HepG2 (cell line): ENCODE data around the gene ARFGAP3. TPM values are rescaled to one million over a fixed set of nuclear protein-coding genes. Genes with fewer than 3 reads are reported as not detected.

ENCODE experiments used
- ATAC-seq: fragments of 200-7000 bp; cut with Tn5 transposase; 3 replicates; pipeline ENCODE4 v1.9.1; 2020; ENCODE audit warnings: mild to moderate bottlenecking, moderate library complexity
- BruUV-seq: library from RNA; stranded (reverse); fragments of 400-500 nt; replicated peaks from 2 replicates; lab custom pipeline; 2021; lab: Mats Ljungman, UMichigan
- CTCF ChIA-PET: fragments of 300-600 bp; formaldehyde crosslinking; extraction: SDS; loops from one replicate; lab custom pipeline; 2021; ENCODE audit warnings: low total read pairs, inconsistent platforms, low intra/inter-chr PET ratio; lab: Yijun Ruan, JAX
- POLR2A ChIA-PET: fragments of 350-600 bp; sonication (Branson Sonifier 250); formaldehyde crosslinking; loops from one replicate; lab custom pipeline; 2020; ENCODE audit warnings: antibody characterized with exemption, inconsistent platforms; lab: Yijun Ruan, JAX
- DNase-seq: peaks from one replicate; pipeline ENCODE4 v3.0.0-alpha.2; 2015; ENCODE audit warnings: low spot score
- FAIRE-seq: peaks from 3 replicates; lab custom pipeline; 2011; peaks lifted over from hg19 to GRCh38; lab: Jason Lieb, UNC
- H2AFZ ChIP-seq: one replicate; pipeline ENCODE4 v1.6.1; 2011; ENCODE audit warnings: low read length, inconsistent platforms
- H3K27ac ChIP-seq: fragments of 300-600 bp; 3 replicates; pipeline ENCODE4 v1.8.0; 2011; ENCODE audit warnings: mixed run types, mild to moderate bottlenecking, mixed read lengths, low read length, inconsistent platforms; ENCODE audit not compliant: insufficient read depth; ENCODE audit errors: extremely low read length
- H3K27me3 ChIP-seq, 2 experiments: fragments of 200-600 bp in 1 of 2; 2 replicates in 1 of 2; 3 replicates in 1 of 2; pipeline versions ENCODE4 v1.6.0 to v1.8.0; 2011; ENCODE audit warnings: low read length in 2 of 2, mild to moderate bottlenecking in 2 of 2, moderate library complexity in 2 of 2, inconsistent platforms in 1 of 2; ENCODE audit not compliant: insufficient read depth in 2 of 2, control insufficient read depth in 1 of 2
- H3K36me3 ChIP-seq, 2 experiments: fragments of 200-600 bp in 1 of 2; replicated peaks in 1 of 2; 2 replicates in 1 of 2; 3 replicates in 1 of 2; pipeline versions ENCODE4 v1.5.1 to v1.8.0; 2011; ENCODE audit warnings: low read length in 2 of 2, inconsistent platforms in 1 of 2; ENCODE audit not compliant: insufficient read depth in 2 of 2, control insufficient read depth in 1 of 2
- H3K4me1 ChIP-seq: 2 replicates; pipeline ENCODE4 v1.5.1; 2012; ENCODE audit warnings: low read length, inconsistent platforms; ENCODE audit not compliant: insufficient read depth
- H3K4me2 ChIP-seq: 2 replicates; pipeline ENCODE4 v1.6.0; 2011; ENCODE audit warnings: low read depth, low read length, inconsistent platforms
- H3K4me3 ChIP-seq, 3 experiments: fragments of 200-600 bp in 1 of 3; sonication (generic), shearing (Covaris generic) in 1 of 3; replicated peaks in 1 of 3; 2 replicates each; pipeline ENCODE4 v1.5.1; 2011 to 2016; ENCODE audit warnings: low read length in 3 of 3, inconsistent platforms in 2 of 3, low read depth in 2 of 3, mild to moderate bottlenecking in 2 of 3, control low read depth in 1 of 3, mixed read lengths in 1 of 3; ENCODE audit not compliant: insufficient read depth in 1 of 3
- H3K79me2 ChIP-seq: one replicate; pipeline ENCODE4 v1.6.1; 2011; ENCODE audit warnings: low read length, inconsistent platforms; ENCODE audit not compliant: insufficient read depth
- H3K9ac ChIP-seq: 2 replicates; pipeline ENCODE4 v1.6.0; 2011; ENCODE audit warnings: mild to moderate bottlenecking, low read depth, low read length, inconsistent platforms; ENCODE audit not compliant: insufficient read depth
- H3K9me3 ChIP-seq: 2 replicates; pipeline ENCODE4 v1.5.1; 2012; ENCODE audit warnings: mild to moderate bottlenecking, low read length
- H4K20me1 ChIP-seq: 2 replicates; pipeline ENCODE4 v1.6.0; 2011; ENCODE audit warnings: inconsistent platforms, mild to moderate bottlenecking, low read length, moderate library complexity; ENCODE audit not compliant: insufficient read depth
- ELF1 ChIP-seq: sonication (generic); formaldehyde crosslinking; IDR thresholded peaks from 2 replicates; pipeline ENCODE4 v1.4.0; 2020; ENCODE audit warnings: missing genetic modification reagents
- PHF20 ChIP-seq: sonication (generic); formaldehyde crosslinking; IDR thresholded peaks from 2 replicates; pipeline ENCODE4 v1.5.0; 2020; ENCODE audit warnings: mild to moderate bottlenecking, missing genetic modification reagents
- POGZ ChIP-seq: sonication (generic); formaldehyde crosslinking; IDR thresholded peaks from 2 replicates; pipeline ENCODE4 v1.4.0; 2020; ENCODE audit warnings: mild to moderate bottlenecking, missing genetic modification reagents
- RBFOX2 ChIP-seq: fragments of 200-400 bp; formaldehyde crosslinking; IDR thresholded peaks from 2 replicates; pipeline ENCODE4 v1.6.1; 2017; ENCODE audit warnings: low read depth, mild to moderate bottlenecking, low read length
- SNRNP70 ChIP-seq: fragments of 200-400 bp; formaldehyde crosslinking; IDR thresholded peaks from 2 replicates; pipeline ENCODE4 v1.6.1; 2017; ENCODE audit warnings: mild to moderate bottlenecking, low read depth, low read length, moderate library complexity
- ZKSCAN1 ChIP-seq: fragments of 150-350 bp; IDR thresholded peaks from 2 replicates; pipeline ENCODE4 v1.6.1; 2014; ENCODE audit warnings: low read length
- ZNF326 ChIP-seq: sonication (generic); formaldehyde crosslinking; IDR thresholded peaks from 2 replicates; pipeline ENCODE4 v1.4.0; 2020; ENCODE audit warnings: missing genetic modification reagents, borderline replicate concordance
- ZNF354B ChIP-seq: sonication (generic); formaldehyde crosslinking; IDR thresholded peaks from 2 replicates; pipeline ENCODE4 v1.8.0; 2022; ENCODE audit warnings: mild to moderate bottlenecking, missing genetic modification reagents
- ZNF850 ChIP-seq: sonication (generic); formaldehyde crosslinking; conservative IDR thresholded peaks from 2 replicates; pipeline ENCODE4 v1.9.0; 2021; ENCODE audit warnings: mild to moderate bottlenecking, missing genetic modification reagents
- ZNF883 ChIP-seq: sonication (generic); formaldehyde crosslinking; IDR thresholded peaks from 2 replicates; pipeline ENCODE4 v1.5.1; 2020; ENCODE audit warnings: mild to moderate bottlenecking, missing genetic modification reagents; ENCODE audit errors: not compliant biosample characterization
- ZSCAN21 ChIP-seq: sonication (generic); formaldehyde crosslinking; IDR thresholded peaks from 2 replicates; pipeline ENCODE4 v1.8.0; 2022; ENCODE audit warnings: mild to moderate bottlenecking, missing genetic modification reagents, moderate library complexity, borderline replicate concordance
- WGBS: methylation state at CpG from one replicate; pipeline ENCODE4 v1.1.6; 2017; ENCODE audit warnings: low lambda C conversion rate; 5-methylcytosine and 5-hydroxymethylcytosine counted together
- in situ Hi-C: cut with HindIII; loops from 2 replicates; pipeline ENCODE4 v1.10.0; 2017; ENCODE audit warnings: low pct_unique_long_range_greater_than_20kb; ENCODE audit not compliant: extremely low pct_ligation_motif_present
- intact Hi-C: fragments of 100-400 bp; cut with micrococcal nuclease; formaldehyde crosslinking; loops from one replicate; pipeline ENCODE4 v1.10.0; 2022; ENCODE audit not compliant: unreplicated experiment
- polyA plus RNA-seq, 8 experiments: library from polyadenylated mRNA; depleted of rRNA in 3 of 8; stranded (reverse) in 7 of 8; unstranded in 1 of 8; fragments of >200 nt; fragmentation: Illumina TruSeq in 4 of 8; extraction: Trizol in 4 of 8; gene quantifications; 2 replicates each; pipeline versions ENCODE4 v1.2.1 to v1.2.3, GENCODE V29; 2011 to 2016; ENCODE audit warnings: low read depth in 4 of 8, missing spikeins in 1 of 8, mixed read lengths in 1 of 8; ENCODE audit not compliant: insufficient read depth in 1 of 8
- total RNA-seq, 5 experiments: library from RNA; depleted of rRNA; stranded (reverse); fragments of >200 nt; fragmentation: Illumina TruSeq; extraction: Trizol; gene quantifications; 2 replicates each; pipeline ENCODE4 v1.2.3, GENCODE V29; 2016; ENCODE audit warnings: low read depth in 1 of 5
- TF ChIP-seq, protein P1 (sequence below): sonication (generic); formaldehyde crosslinking; IDR thresholded peaks from 2 replicates; pipeline ENCODE4 v1.5.0; 2020; ENCODE audit warnings: mild to moderate bottlenecking, missing genetic modification reagents
- TF ChIP-seq, protein P2 (sequence below): sonication (generic); formaldehyde crosslinking; IDR thresholded peaks from 2 replicates; pipeline ENCODE4 v1.8.0; 2022; ENCODE audit warnings: missing genetic modification reagents, mild to moderate bottlenecking, moderate library complexity, borderline replicate concordance

Gene ARFGAP3
- total and polyA plus RNA-seq, 2 of the 13 experiments (the other 11 are each of a cell fraction or from before 2014, with no cell fraction given) = 41.7 to 61.6 TPM

DNA sequence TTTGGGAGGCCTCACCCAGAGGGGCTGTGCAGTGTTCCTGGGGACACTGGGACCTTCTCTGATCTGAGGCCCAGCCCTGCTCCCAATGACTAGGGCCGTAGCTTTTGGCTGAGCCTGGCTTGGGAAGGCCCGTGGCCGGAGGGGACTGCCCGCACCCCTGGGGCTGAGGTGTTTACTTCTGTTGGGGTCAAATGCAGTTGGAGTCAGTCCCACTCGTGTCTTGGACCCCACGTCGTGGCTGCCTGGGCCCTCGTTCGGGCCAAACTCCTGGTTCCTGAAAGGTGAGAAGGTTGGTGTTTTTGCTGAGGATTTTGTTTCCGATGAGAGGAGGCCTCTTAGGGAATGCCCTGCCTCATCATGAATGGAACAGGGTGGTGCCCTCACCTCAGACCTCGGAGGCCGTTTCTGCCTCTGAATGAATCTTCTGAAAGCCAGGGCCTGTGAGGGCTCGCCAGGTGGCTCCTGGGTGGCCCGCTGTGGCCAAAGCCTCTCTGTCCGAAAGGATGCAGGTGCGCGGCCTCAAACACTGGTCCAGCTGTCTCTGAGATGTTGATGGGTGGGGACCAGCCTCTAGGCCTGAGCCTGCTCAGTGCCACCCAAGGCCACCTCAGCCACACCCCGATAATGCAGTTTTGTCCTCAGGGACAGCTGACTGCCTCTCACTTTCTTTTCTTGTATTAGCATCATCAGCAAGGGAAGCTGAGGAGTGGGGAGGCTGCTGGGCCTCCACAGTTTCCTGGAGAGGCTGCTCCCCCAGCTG is 96.1 kb downstream of the ARFGAP3 start:
- H2AFZ ChIP-seq = no peak overlapping the region
- peaks cover 37% of the 10 kb centered on the region for H3K4me1 ChIP-seq
- no peak overlapping the region for H3K27ac ChIP-seq
- H3K4me3 ChIP-seq = no peak overlapping the region
- TF ChIP-seq, protein P1, sequence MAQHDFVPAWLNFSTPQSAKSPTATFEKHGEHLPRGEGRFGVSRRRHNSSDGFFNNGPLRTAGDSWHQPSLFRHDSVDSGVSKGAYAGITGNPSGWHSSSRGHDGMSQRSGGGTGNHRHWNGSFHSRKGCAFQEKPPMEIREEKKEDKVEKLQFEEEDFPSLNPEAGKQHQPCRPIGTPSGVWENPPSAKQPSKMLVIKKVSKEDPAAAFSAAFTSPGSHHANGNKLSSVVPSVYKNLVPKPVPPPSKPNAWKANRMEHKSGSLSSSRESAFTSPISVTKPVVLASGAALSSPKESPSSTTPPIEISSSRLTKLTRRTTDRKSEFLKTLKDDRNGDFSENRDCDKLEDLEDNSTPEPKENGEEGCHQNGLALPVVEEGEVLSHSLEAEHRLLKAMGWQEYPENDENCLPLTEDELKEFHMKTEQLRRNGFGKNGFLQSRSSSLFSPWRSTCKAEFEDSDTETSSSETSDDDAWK (CRISPR knock-in tag) = no peak
- TF ChIP-seq ZNF354B (CRISPR knock-in tag) = no peak
- no peak for TF ChIP-seq ZNF326 (CRISPR knock-in tag)
- H3K9me3 ChIP-seq = no peaks in the 10 kb centered on the region
- ChIA-PET CTCF (no interaction called here), POLR2A (no interaction called here)
- DNase-seq (no peak), FAIRE-seq (no peak), ATAC-seq (0 out of 3 replicates have a peak, but pooled peaks have one; percentile 15)
- intact Hi-C loops (no loop called here), in situ Hi-C loops (no loop called here)
- WGBS = 11% methylated on average over 3 of the region's 18 CpGs
- H3K9ac ChIP-seq = no peak overlapping the region
- H4K20me1 ChIP-seq = no peaks in the 10 kb centered on the region
- H3K27me3 ChIP-seq = peaks cover 2 to 16% of the 10 kb centered on the region in 2 experiments; a peak in 3 of 5 replicates
- no TSS peak for BruUV-seq
- H3K36me3 ChIP-seq = no peaks in the 10 kb centered on the region
- H3K79me2 ChIP-seq = no peaks in the 10 kb centered on the region
- H3K4me2 ChIP-seq = no peak overlapping the region

DNA sequence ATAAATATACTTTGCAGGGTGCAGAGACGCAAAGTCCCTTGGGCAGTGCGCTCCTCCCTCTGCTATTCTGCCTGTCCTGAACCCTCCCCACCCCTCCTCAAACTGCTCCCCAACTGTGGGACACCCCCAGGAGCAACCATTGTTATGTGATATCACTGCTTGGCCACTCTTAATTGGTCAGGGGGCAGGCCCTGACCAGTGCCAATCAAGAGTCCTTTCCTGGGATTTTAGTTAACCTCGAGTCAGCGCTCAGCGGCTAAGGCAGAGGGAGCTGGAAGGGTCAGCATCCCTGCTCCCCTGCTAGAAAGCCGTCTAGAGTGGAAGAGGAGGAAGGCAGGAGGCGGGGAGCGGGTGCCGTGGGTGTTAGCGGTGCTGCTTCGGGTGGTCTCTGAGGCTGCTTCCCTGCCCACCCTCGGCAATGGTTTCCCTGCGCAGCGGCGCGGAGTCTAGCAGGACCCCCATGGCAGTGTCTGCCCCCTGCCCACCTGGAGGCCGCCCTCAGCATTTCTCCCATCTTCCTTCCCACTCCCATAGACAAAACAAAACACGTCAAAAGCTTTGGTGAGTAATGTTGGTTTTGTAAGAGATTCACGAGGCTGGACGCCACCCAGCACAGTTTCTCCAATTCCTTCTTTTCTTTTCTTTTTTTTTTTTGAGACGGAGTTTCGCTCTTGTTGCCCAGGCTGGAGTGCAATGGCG is 98.0 kb downstream of the ARFGAP3 start:
- DNase-seq (no peak), FAIRE-seq (no peak), ATAC-seq (no peak)
- H3K79me2 ChIP-seq = no peaks in the 10 kb centered on the region
- in situ Hi-C loops (no loop called here), intact Hi-C loops (no loop called here)
- H3K4me1 ChIP-seq = peaks cover 37% of the 10 kb centered on the region
- CTCF ChIA-PET = no interaction called here
- POLR2A ChIA-PET = no interaction called here
- 65% methylated on average over 16 of the region's 23 CpGs for WGBS
- no peaks in the 10 kb centered on the region for H4K20me1 ChIP-seq
- H3K36me3 ChIP-seq = no peaks in the 10 kb centered on the region
- H3K27ac ChIP-seq = no peak overlapping the region
- BruUV-seq = no TSS peak
- H3K4me2 ChIP-seq = no peak overlapping the region
- no peak overlapping the region for H2AFZ ChIP-seq
- H3K9me3 ChIP-seq = no peaks in the 10 kb centered on the region
- no peak overlapping the region for H3K4me3 ChIP-seq
- H3K9ac ChIP-seq = no peak overlapping the region
- H3K27me3 ChIP-seq = peaks cover 0 to under 1% of the 10 kb centered on the region in 2 experiments; a peak in 2 of 5 replicates
- TF ChIP-seq PHF20 (CRISPR knock-in tag) = no peak
- no peak for TF ChIP-seq ZNF850 (CRISPR knock-in tag)
- no peak for TF ChIP-seq RBFOX2
- TF ChIP-seq ELF1 (CRISPR knock-in tag) = no peak
- no peak for TF ChIP-seq ZSCAN21 (CRISPR knock-in tag)
- TF ChIP-seq, protein P2, sequence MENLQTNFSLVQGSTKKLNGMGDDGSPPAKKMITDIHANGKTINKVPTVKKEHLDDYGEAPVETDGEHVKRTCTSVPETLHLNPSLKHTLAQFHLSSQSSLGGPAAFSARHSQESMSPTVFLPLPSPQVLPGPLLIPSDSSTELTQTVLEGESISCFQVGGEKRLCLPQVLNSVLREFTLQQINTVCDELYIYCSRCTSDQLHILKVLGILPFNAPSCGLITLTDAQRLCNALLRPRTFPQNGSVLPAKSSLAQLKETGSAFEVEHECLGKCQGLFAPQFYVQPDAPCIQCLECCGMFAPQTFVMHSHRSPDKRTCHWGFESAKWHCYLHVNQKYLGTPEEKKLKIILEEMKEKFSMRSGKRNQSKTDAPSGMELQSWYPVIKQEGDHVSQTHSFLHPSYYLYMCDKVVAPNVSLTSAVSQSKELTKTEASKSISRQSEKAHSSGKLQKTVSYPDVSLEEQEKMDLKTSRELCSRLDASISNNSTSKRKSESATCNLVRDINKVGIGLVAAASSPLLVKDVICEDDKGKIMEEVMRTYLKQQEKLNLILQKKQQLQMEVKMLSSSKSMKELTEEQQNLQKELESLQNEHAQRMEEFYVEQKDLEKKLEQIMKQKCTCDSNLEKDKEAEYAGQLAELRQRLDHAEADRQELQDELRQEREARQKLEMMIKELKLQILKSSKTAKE (CRISPR knock-in tag) = no peak
- no peak for TF ChIP-seq SNRNP70
- TF ChIP-seq ZNF883 (CRISPR knock-in tag) = no peak
- no peak for TF ChIP-seq POGZ (CRISPR knock-in tag)
- no peak for TF ChIP-seq ZKSCAN1
